ENCODE measurements around the gene PARD3B. TPM values are rescaled to one million over a fixed set of nuclear protein-coding genes. Genes with fewer than 3 reads are reported as not detected.
A peak's percentile ranks its signal among the peaks of the same experiment; 100 is the strongest.

Gene PARD3B
- total RNA-seq, 2 donors from 2014 or later: 15.0 to 17.8 TPM

- no peak for ATAC-seq
- no peak for DNase-seq
- intact Hi-C loops (cut with DNase I): no loop called here
- Histone ChIP-seq H3K27me3 (no peaks in the 10 kb centered on the region), H3K36me3 (replicated peaks in 1 of 2; ENCODE audit: insufficient read depth in 1 of 2, low read depth in 2 of 2) (no peaks in the 10 kb centered on the region), H3K27ac (no peak overlapping the region), H3K9me3 (no peaks in the 10 kb centered on the region), H3K4me3 (no peak overlapping the region), H3K4me1 (no peaks in the 10 kb centered on the region)
- 83 to 89% methylated on average over 1 of the region's 1 CpG for WGBS, 2 donors
- TF ChIP-seq CTCF (IDR thresholded peaks at IDR 0.05): no peak
Measured at GRCh38 chr2:205261516-205262020, 716.3 kb downstream of the PARD3B start.

- 93 to 98% methylated on average over 2 of the region's 2 CpGs for WGBS, 2 donors
- no peaks in the 10 kb centered on the region for H3K36me3 ChIP-seq (replicated peaks in 1 of 2; ENCODE audit: insufficient read depth in 1 of 2, low read depth in 2 of 2)
- no peaks in the 10 kb centered on the region for H3K4me1 ChIP-seq
- no peak for DNase-seq
- H3K9me3 ChIP-seq: no peaks in the 10 kb centered on the region
- ATAC-seq: no peak
- no peaks in the 10 kb centered on the region for H3K27me3 ChIP-seq
- TF ChIP-seq CTCF (IDR thresholded peaks at IDR 0.05) (no peak), POLR2A (IDR thresholded peaks at IDR 0.05) (no peak)
- H3K4me3 ChIP-seq: no peak overlapping the region
- intact Hi-C loops (cut with DNase I): no loop called here
- no peak overlapping the region for H3K27ac ChIP-seq
Measured at GRCh38 chr2:205267323-205267722, 722.0 kb downstream of the PARD3B start.

- ATAC-seq (no peak), DNase-seq (peak in 2 of 4 donors; percentile 3 to 12)
- Histone ChIP-seq H3K4me3 (no peak overlapping the region), H3K4me1 (no peaks in the 10 kb centered on the region), H3K9me3 (no peaks in the 10 kb centered on the region), H3K36me3 (replicated peaks in 1 of 2; ENCODE audit: insufficient read depth in 1 of 2, low read depth in 2 of 2) (no peaks in the 10 kb centered on the region), H3K27me3 (no peaks in the 10 kb centered on the region), H3K27ac (no peak overlapping the region)
- 65 to 77% methylated on average over 4 of the region's 4 CpGs for WGBS, 2 donors
- intact Hi-C loops (cut with DNase I): no loop called here
- no peak for TF ChIP-seq CTCF (IDR thresholded peaks at IDR 0.05)
- TF ChIP-seq POLR2A (IDR thresholded peaks at IDR 0.05): no peak
Measured at GRCh38 chr2:205270689-205271088, 725.4 kb downstream of the PARD3B start.

- WGBS, 2 donors: 79 to 90% methylated on average over 2 of the region's 2 CpGs
- DNase-seq (no peak), ATAC-seq (no peak)
- TF ChIP-seq CTCF (IDR thresholded peaks at IDR 0.05): no peak
- no peak for TF ChIP-seq POLR2A (IDR thresholded peaks at IDR 0.05)
- H3K27me3 ChIP-seq: no peaks in the 10 kb centered on the region
- H3K9me3 ChIP-seq: no peaks in the 10 kb centered on the region
- intact Hi-C loops (cut with DNase I): no loop called here
- H3K27ac ChIP-seq: no peak overlapping the region
- no peaks in the 10 kb centered on the region for H3K36me3 ChIP-seq (replicated peaks in 1 of 2; ENCODE audit: insufficient read depth in 1 of 2, low read depth in 2 of 2)
- H3K4me3 ChIP-seq: no peak overlapping the region
- H3K4me1 ChIP-seq: no peaks in the 10 kb centered on the region
Measured at GRCh38 chr2:205273148-205273547, 727.9 kb downstream of the PARD3B start.

GRCh38 chr2:205273627-205274026 lies 728.4 kb downstream of the PARD3B start:
- 47 to 52% methylated on average over 3 of the region's 3 CpGs for WGBS, 2 donors
- TF ChIP-seq CTCF (IDR thresholded peaks at IDR 0.05) (no peak), POLR2A (IDR thresholded peaks at IDR 0.05) (no peak)
- ATAC-seq: no peak
- Histone ChIP-seq H3K27ac (no peak overlapping the region), H3K9me3 (no peaks in the 10 kb centered on the region), H3K4me1 (no peaks in the 10 kb centered on the region), H3K4me3 (no peak overlapping the region), H3K36me3 (replicated peaks in 1 of 2; ENCODE audit: insufficient read depth in 1 of 2, low read depth in 2 of 2) (no peaks in the 10 kb centered on the region), H3K27me3 (no peaks in the 10 kb centered on the region)
- intact Hi-C loops (cut with DNase I): no loop called here
- DNase-seq: no peak
